HCT116 (cell line): ENCODE results near the gene LRIG3. TPM values are rescaled to one million over a fixed set of nuclear protein-coding genes. Genes with fewer than 3 reads are reported as not detected.

ENCODE experiments used
- ATAC-seq: fragments of 200-7000 bp; cut with Tn5 transposase; 2 replicates; pipeline ENCODE4 v1.9.1; 2020; ENCODE audit warnings: mild to moderate bottlenecking, moderate library complexity
- BruUV-seq: library from RNA; stranded (reverse); fragments of 400-500 nt; replicated peaks from 2 replicates; lab custom pipeline; 2021; lab: Mats Ljungman, UMichigan
- CTCF ChIA-PET: fragments of 300-600 bp; sonication (Branson Sonifier 250); formaldehyde crosslinking; loops from one replicate; lab custom pipeline; 2021; ENCODE audit warnings: antibody characterized with exemption; lab: Charles Lee
- POLR2A ChIA-PET: fragments of 300-600, 350-600 bp; sonication (Branson Sonifier 250); formaldehyde crosslinking; loops from one replicate; lab custom pipeline; 2021; ENCODE audit warnings: antibody characterized with exemption; lab: Charles Lee
- RAD21 ChIA-PET, 2 experiments: fragments of 300-600 bp; sonication (Branson Sonifier 250); formaldehyde crosslinking; loops; one replicate each; lab custom pipeline; 2023; ENCODE audit warnings: low total read pairs in 2 of 2; ENCODE audit not compliant: uncharacterized antibody in 2 of 2, unreplicated experiment in 2 of 2, low non-redundant PET in 1 of 2; lab: Charles Lee
- DNase-seq: peaks from one replicate; pipeline ENCODE4 v3.0.0-alpha.2; 2010; ENCODE audit warnings: low read depth, low spot score
- H2AFZ ChIP-seq: fragments of 200-600 bp; shearing (Covaris generic), sonication (generic); 2 replicates; pipeline ENCODE4 v1.6.1; 2017; ENCODE audit warnings: low read depth, mixed run types, mixed read lengths, antibody characterized with exemption, low read length; ENCODE audit not compliant: poor library complexity, severe bottlenecking
- H3K27ac ChIP-seq: 2 replicates; pipeline ENCODE4 v1.5.1; 2012; ENCODE audit warnings: low read depth, low read length
- H3K27me3 ChIP-seq: fragments of 200-600 bp; sonication (generic); 2 replicates; pipeline ENCODE4 v1.6.1; 2016; ENCODE audit warnings: mixed run types, low read length, mixed read lengths; ENCODE audit not compliant: insufficient read depth
- H3K36me3 ChIP-seq, 2 experiments: fragments of 200-500 bp in 1 of 2; fragments of 200-600 bp in 1 of 2; sonication (Bioruptor generic) in 1 of 2; sonication (generic) in 1 of 2; 2 replicates each; pipeline versions ENCODE4 v1.5.1 to v1.6.1; 2014 to 2016; ENCODE audit warnings: low read length in 2 of 2, inconsistent platforms in 1 of 2, mixed read lengths in 1 of 2, mixed run types in 1 of 2; ENCODE audit not compliant: insufficient read depth in 2 of 2, control insufficient read depth in 1 of 2
- H3K4me1 ChIP-seq, 2 experiments: fragments of 200-600 bp in 1 of 2; sonication (generic) in 1 of 2; 2 replicates each; pipeline versions ENCODE4 v1.5.1 to v1.6.1; 2012 to 2017; ENCODE audit warnings: low read length in 2 of 2, inconsistent platforms in 1 of 2, mild to moderate bottlenecking in 1 of 2, mixed read lengths in 1 of 2, mixed run types in 1 of 2, moderate library complexity in 1 of 2; ENCODE audit not compliant: insufficient read depth in 2 of 2, control insufficient read depth in 1 of 2
- H3K4me2 ChIP-seq: fragments of 200-600 bp; sonication (generic); 2 replicates; pipeline ENCODE4 v1.6.1; 2017; ENCODE audit warnings: mixed run types, low read length, mixed read lengths
- H3K4me3 ChIP-seq, 2 experiments: fragments of 200-600 bp in 1 of 2; sonication (generic) in 1 of 2; replicated peaks in 1 of 2; 2 replicates each; pipeline ENCODE4 v1.5.1; 2011 to 2016; ENCODE audit warnings: low read length in 2 of 2, control low read depth in 1 of 2, low read depth in 1 of 2, mild to moderate bottlenecking in 1 of 2, mixed read lengths in 1 of 2, mixed run types in 1 of 2
- H3K79me2 ChIP-seq: fragments of 200-600 bp; sonication (generic); 2 replicates; pipeline ENCODE4 v1.6.1; 2017; ENCODE audit warnings: mild to moderate bottlenecking, mixed run types, low read length, moderate library complexity, mixed read lengths; ENCODE audit not compliant: insufficient read depth
- H3K9ac ChIP-seq: fragments of 200-600 bp; sonication (generic); 2 replicates; pipeline ENCODE4 v1.6.1; 2016; ENCODE audit warnings: low read length, mixed read lengths
- H3K9me2 ChIP-seq: fragments of 200-600 bp; sonication (generic), shearing (Covaris generic); 2 replicates; pipeline ENCODE4 v1.6.1; 2017; ENCODE audit warnings: mixed run types, mild to moderate bottlenecking, moderate library complexity; ENCODE audit not compliant: insufficient read depth
- H3K9me3 ChIP-seq, 2 experiments: fragments of 200-500 bp in 1 of 2; fragments of 200-600 bp in 1 of 2; sonication (Bioruptor generic) in 1 of 2; sonication (generic) in 1 of 2; 2 replicates each; pipeline ENCODE4 v1.6.1; 2014 to 2017; ENCODE audit warnings: low read length in 2 of 2, mixed read lengths in 2 of 2, inconsistent platforms in 1 of 2, low read depth in 1 of 2, mild to moderate bottlenecking in 1 of 2, mixed run types in 1 of 2, moderate library complexity in 1 of 2; ENCODE audit not compliant: control insufficient read depth in 1 of 2, insufficient read depth in 1 of 2
- H4K20me1 ChIP-seq: fragments of 200-600 bp; sonication (generic), shearing (Covaris generic); 2 replicates; pipeline ENCODE4 v1.6.1; 2017; ENCODE audit warnings: mixed run types, mild to moderate bottlenecking, moderate library complexity; ENCODE audit not compliant: insufficient read depth
- CEBPB ChIP-seq: IDR thresholded peaks from 2 replicates; pipeline ENCODE4 v1.6.1; 2012; ENCODE audit warnings: low read depth
- EGR1 ChIP-seq: IDR thresholded peaks from 2 replicates; pipeline ENCODE4 v1.6.1; 2012; ENCODE audit warnings: low read depth
- EZH2 ChIP-seq: fragments of 200-600 bp; sonication (generic); IDR thresholded peaks from 2 replicates; pipeline ENCODE4 v1.6.1; 2017; ENCODE audit warnings: antibody characterized with exemption, mixed run types
- MAX ChIP-seq: IDR thresholded peaks from 2 replicates; pipeline ENCODE4 v1.6.1; 2012
- SP1 ChIP-seq: IDR thresholded peaks from 2 replicates; pipeline ENCODE4 v1.6.1; 2012; ENCODE audit warnings: low read depth
- SRF ChIP-seq: IDR thresholded peaks from 2 replicates; pipeline ENCODE4 v1.6.1; 2012; ENCODE audit warnings: low read depth
- TCF7L2 ChIP-seq: IDR thresholded peaks from 2 replicates; pipeline ENCODE4 v1.7.0; 2011; ENCODE audit warnings: borderline replicate concordance, inconsistent platforms; ENCODE audit not compliant: insufficient read depth, insufficient read length; ENCODE audit errors: extremely low read depth
- ZBTB33 ChIP-seq: IDR thresholded peaks from 2 replicates; pipeline ENCODE4 v1.6.1; 2011; ENCODE audit warnings: mild to moderate bottlenecking, low read length, moderate library complexity; ENCODE audit not compliant: insufficient replicate concordance; ENCODE audit errors: extremely low read depth
- ZFX ChIP-seq: fragments of 450-650 bp; IDR thresholded peaks from 2 replicates; pipeline ENCODE4 v1.6.1; 2017
- ZNF274 ChIP-seq: fragments of 200-500 bp; sonication (Bioruptor generic); IDR thresholded peaks from 2 replicates; pipeline ENCODE4 v1.6.1; 2014; ENCODE audit warnings: mild to moderate bottlenecking, low read depth, low read length, inconsistent platforms
- intact Hi-C: fragments of 100-400 bp; cut with micrococcal nuclease; formaldehyde crosslinking; loops from 2 replicates; pipeline ENCODE4 v1.10.0; 2022
- total RNA-seq: library from RNA; stranded (reverse); gene quantifications from one replicate; pipeline ENCODE4 v1.2.1, GENCODE V29; 2021; ENCODE audit not compliant: unreplicated experiment
- TF ChIP-seq, protein P1 (sequence below): IDR thresholded peaks from 2 replicates; pipeline ENCODE4 v1.6.1; 2012; ENCODE audit warnings: low read depth

The LRIG3 gene
- total RNA-seq, 1 experiment from 2014 or later = 11.1 TPM

DNA sequence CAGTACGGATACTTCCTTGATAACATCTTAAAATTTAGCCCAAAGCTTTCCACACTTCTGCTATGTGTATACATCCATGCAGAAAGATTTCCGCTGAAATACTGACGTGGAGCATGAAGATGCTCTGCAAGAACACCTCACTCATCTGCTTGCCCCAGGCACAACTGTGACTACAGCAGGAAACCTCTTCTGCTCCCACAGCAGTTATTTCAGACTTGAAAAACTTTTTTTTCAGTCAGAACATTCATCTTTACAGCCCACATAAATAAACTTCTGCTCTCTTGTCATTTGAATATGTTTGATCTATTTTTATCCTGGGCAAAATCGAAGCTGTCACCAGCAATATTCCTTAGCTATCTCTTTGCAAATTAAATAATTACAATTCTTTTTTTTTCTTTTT lies 6.8 kb upstream of the LRIG3 start:
- H3K27ac ChIP-seq = no peak overlapping the region
- H3K9ac ChIP-seq = no peak overlapping the region
- no TSS peak for BruUV-seq
- ChIA-PET RAD21 (no interaction called here), CTCF (no interaction called here), POLR2A (no interaction called here)
- no peak overlapping the region for H2AFZ ChIP-seq
- H3K36me3 ChIP-seq = no peaks in the 10 kb centered on the region
- no peaks in the 10 kb centered on the region for H3K9me2 ChIP-seq
- no peaks in the 10 kb centered on the region for H3K27me3 ChIP-seq
- no peaks in the 10 kb centered on the region for H3K79me2 ChIP-seq
- no peaks in the 10 kb centered on the region for H3K4me1 ChIP-seq
- ATAC-seq = no peak
- intact Hi-C loops = no loop called here
- TF ChIP-seq ZFX (no peak), SP1 (no peak), SRF (no peak), MAX (no peak), EGR1 (no peak), ZBTB33 (no peak), CEBPB (no peak), EZH2 (no peak), ZNF274 (no peak), TCF7L2 (no peak)
- TF ChIP-seq, protein P1, sequence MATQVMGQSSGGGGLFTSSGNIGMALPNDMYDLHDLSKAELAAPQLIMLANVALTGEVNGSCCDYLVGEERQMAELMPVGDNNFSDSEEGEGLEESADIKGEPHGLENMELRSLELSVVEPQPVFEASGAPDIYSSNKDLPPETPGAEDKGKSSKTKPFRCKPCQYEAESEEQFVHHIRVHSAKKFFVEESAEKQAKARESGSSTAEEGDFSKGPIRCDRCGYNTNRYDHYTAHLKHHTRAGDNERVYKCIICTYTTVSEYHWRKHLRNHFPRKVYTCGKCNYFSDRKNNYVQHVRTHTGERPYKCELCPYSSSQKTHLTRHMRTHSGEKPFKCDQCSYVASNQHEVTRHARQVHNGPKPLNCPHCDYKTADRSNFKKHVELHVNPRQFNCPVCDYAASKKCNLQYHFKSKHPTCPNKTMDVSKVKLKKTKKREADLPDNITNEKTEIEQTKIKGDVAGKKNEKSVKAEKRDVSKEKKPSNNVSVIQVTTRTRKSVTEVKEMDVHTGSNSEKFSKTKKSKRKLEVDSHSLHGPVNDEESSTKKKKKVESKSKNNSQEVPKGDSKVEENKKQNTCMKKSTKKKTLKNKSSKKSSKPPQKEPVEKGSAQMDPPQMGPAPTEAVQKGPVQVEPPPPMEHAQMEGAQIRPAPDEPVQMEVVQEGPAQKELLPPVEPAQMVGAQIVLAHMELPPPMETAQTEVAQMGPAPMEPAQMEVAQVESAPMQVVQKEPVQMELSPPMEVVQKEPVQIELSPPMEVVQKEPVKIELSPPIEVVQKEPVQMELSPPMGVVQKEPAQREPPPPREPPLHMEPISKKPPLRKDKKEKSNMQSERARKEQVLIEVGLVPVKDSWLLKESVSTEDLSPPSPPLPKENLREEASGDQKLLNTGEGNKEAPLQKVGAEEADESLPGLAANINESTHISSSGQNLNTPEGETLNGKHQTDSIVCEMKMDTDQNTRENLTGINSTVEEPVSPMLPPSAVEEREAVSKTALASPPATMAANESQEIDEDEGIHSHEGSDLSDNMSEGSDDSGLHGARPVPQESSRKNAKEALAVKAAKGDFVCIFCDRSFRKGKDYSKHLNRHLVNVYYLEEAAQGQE = no peak
- no peak for DNase-seq
- H3K9me3 ChIP-seq = no peaks in the 10 kb centered on the region
- no peak overlapping the region for H3K4me3 ChIP-seq
- no peak overlapping the region for H3K4me2 ChIP-seq
- H4K20me1 ChIP-seq = no peaks in the 10 kb centered on the region
